ENCODE results near the gene PZP.
"Not testable (repeated sequence)": the region's sequence is repeated elsewhere in the genome, so short reads cannot be mapped to it uniquely, and the experiment has no call there.

PZP gene

DNA sequence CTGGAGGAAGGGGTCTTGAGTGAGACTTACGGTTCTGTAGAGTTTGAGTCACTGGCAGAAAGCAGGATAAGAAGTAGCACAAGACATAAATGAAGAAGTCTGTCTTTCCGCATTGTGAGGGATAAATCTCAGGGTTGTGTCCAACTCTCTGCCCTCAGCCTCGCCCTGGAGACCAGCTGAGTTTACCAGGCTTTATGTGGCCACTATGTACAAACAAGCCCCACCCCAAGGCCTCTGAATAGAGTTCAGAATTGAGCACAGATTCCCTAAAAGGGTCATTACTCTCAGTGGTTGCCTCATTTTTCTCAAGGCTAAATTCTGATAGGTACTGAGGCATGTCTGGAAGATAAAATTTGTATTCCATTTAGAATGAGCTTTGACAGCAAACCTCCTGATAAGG, at the start of gene PZP:
PZP (minus strand) TSS at position 167 of the 400 bp plus-strand sequence; CDS start at position 113, 54 bp downstream.
- no peak for DNase-seq

- DNase-seq: no peak
Measured at GRCh38 chr12:9256758-9257405, 48.7 kb upstream of the PZP start.

DNA sequence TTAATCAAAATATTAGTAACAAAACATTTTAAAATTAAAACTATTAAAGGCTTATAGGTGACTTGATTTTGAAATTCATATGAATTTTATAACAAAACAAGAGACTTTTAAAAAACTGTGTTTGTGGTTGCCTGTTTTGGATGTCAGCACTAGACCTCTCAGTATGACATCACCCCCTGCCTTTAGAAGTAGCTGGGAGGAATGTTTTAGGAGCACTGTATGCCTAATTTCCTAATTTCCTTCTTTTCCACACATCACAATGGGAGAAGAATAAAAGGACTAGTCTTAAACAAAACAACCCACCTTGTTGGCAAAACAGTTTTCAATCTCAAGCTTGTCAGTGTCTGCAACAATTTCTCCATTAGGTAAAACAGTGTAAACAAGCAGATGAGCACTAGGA, 48.1 kb upstream of the PZP start:
- DNase-seq: no peak

DNA sequence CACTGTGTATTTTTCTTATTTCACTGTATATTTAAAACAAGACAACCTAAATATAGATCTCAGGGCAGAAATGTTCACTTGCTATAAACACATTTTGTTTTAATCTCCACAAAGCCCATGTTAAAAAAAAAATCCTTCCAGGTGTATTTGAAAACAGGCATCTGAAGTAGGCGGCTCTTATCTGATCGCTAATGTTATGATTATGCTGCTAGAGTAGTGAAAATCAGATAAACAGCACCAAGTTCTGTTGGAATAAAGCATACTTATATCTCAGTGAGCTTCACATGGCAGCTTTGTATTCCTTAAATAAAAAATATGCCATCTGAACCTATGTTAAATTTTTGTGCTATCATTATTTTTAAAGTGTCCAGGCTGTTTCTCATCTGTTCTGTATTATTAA, 47.6 kb upstream of the PZP start:
- DNase-seq: no peak

- no peak for DNase-seq
Measured at GRCh38 chr12:9253464-9253863, 45.3 kb upstream of the PZP start.

GRCh38 chr12:9252791-9253190, 44.6 kb upstream of the PZP start:
- not testable (repeated sequence) for DNase-seq

GRCh38 chr12:9252256-9252655, 44.1 kb upstream of the PZP start:
- DNase-seq: no peak

DNA sequence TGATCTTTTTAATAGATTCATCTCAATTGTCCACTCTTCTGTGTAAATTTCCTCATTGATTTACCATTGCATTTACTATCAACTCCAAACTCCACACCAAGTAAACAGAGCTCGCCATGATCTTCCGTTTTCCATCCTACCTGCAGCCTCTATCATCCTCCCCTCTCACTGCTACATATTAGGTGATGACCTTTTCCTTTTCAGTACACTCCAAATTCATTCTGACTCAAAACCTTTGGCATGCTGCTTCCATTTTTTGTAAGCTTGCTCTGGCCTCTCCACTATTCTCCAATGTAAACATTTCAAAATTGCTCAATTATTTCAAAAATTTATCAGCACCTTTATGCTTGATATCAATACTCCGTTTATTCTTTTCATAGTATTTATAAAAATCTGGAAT, 40.2 kb upstream of the PZP start:
- no peak for DNase-seq

GRCh38 chr12:9244894-9245293, 36.7 kb upstream of the PZP start:
- DNase-seq: no peak

GRCh38 chr12:9243999-9244649, 35.9 kb upstream of the PZP start:
- DNase-seq: no peak

- DNase-seq: no peak
Measured at GRCh38 chr12:9241301-9241700, 33.1 kb upstream of the PZP start.

- DNase-seq: no peak
Measured at GRCh38 chr12:9240776-9241175, 32.6 kb upstream of the PZP start.

DNA sequence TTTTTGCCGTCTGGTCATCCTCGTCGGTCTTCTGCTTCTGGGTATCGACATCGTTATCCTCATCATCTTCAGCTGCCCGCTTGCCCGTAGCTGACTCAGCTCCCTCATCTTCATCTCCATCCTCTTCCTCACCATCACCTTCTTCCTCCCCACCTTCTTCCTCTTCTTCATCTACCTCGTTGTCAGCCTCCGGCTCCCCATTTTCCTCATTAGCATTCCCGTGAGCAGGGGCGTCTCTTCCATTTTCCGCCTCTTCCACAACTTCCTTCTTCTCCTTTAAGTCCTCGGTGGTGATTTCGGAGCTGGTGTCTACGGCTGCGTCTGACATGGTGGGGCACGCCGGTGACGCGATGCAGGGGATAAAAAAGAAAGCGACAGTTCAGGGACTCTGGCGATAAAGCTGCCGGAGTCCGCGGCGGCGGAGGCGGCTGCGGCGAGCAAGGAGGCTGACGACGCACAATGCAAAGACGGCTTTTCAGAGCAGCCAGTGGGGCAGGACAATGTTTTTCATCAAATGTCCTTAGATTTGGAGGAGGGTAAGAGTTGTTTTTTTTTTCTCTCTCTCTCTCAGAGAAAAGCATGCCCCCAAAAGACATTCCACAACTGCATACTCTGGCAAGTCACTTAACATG, 31.9 kb upstream of the PZP start:
- DNase-seq: peak; percentile 22 to 52

DNA sequence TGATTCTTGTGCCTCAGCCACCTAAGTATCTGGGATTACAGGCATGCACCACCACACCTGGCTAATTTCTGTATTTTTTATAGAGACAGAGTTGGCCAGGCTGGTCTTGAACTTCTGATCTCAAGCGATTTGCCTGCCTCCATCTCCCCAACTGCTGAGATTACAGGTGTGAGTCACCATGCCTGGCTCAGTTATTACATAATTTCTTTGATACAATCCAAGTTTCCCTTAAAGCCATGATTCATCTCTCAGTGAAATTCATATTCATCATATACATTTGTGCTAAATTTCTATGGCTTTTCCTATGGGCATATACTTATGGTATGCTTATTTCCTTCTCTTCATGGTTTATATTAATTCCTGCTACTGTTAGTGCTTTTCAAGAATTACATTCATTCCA, 29.1 kb upstream of the PZP start:
- no peak for DNase-seq

GRCh38 chr12:9235519-9235918, 27.3 kb upstream of the PZP start:
- DNase-seq: no peak

GRCh38 chr12:9227950-9228349, 19.8 kb upstream of the PZP start:
- no peak for DNase-seq

DNA sequence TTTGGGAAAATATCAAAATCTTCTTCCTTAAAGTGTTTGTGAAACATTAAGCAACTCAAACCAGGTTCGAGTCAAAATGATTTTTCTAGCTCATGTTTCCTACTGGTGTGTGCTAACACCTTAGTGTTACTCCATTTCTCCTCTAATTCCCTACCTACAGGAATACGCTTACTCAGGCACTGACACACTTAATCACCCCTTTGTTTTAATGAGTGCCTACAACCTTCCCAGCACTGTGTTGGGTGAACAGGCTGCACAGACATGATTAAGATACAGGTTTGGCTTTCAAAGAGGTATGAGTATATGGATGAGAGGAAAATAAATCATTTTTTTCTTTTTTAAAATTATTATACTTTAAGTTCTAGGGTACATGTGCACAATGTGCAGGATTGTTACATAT, 15.6 kb upstream of the PZP start:
- no peak for DNase-seq

GRCh38 chr12:9221483-9221882, 13.3 kb upstream of the PZP start:
- no peak for DNase-seq

GRCh38 chr12:9221011-9221410, 12.8 kb upstream of the PZP start:
- not testable (repeated sequence) for DNase-seq

GRCh38 chr12:9214534-9214933, 6.3 kb upstream of the PZP start:
- no peak for DNase-seq

GRCh38 chr12:9211687-9212086, 3.5 kb upstream of the PZP start:
- no peak for DNase-seq

DNA sequence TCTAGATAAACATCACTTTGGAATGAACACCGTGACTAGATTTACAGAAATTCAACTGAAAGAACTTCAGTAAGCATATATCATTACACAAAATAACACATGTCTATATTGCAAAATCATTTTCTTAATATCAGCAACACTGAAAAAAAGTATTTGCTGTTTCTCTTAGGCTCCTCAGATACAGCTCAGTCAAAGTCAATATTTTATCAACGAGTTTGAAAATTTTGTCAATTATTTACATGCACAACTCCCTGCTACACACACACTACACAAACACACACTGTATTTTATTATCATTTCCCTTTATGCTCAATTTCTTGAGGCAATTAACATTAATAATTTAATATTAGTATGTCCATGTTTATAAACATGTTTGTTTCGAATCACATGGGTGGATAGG, 3.8 kb downstream of the PZP start:
- no peak for DNase-seq

DNA sequence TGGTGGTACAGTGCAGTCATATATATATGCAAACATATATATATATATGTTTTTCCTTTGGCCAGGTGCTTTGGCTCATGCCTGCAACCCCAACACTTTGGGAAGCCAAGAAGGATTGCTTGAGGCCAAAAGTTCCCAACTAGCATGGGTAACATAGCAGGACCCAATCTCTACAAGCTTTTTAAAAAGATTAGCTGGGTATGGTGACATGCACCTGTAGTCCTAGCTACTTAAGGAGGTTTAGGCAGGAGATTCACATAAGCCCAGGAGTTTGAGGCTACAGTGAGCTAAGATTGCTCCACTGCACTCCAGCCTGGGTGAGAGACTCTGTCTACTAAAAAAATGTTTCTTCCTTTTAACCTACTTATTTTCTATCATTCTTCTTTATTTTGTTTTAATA, 10.2 kb downstream of the PZP start:
- no peak for DNase-seq

DNA sequence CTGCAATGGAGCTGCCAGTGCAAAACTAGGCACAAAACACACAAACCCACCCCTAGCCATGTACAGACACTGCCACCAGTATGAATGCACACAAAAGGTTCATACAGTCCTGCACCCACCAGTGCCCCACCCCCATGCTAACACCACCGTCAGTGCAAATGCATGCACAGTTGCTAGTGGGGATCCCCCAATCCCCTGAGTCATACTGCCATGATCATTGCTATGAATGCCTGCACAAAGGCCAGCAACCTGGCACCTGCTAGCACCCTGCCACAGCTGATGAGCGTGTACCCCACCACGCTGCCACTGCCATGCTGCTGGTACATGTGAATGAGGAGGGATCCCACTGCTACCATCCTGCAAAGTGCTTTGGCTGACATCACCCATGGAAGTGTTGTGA, 23.9 kb downstream of the PZP start:
- no peak for DNase-seq

GRCh38 chr12:9180810-9181209, 27.4 kb downstream of the PZP start:
- no peak for DNase-seq

Data from CD4-positive, alpha-beta T cell treated with Interferon alpha-2 for 1 hour (primary cell).